Thyroid gland (tissue), 4 donors: ENCODE measurements around the gene PTPRN2.

Source experiments
- POLR2A ChIP-seq, 2 donors: fragments of 450-650 bp; IDR thresholded peaks; one replicate each; pipeline ENCODE4 v1.6.1; 2017; ENCODE audit warnings: antibody characterized with exemption in 2 of 2, mild to moderate bottlenecking in 2 of 2, moderate library complexity in 1 of 2
- TF ChIP-seq, protein P1 (sequence below), 6 experiments: fragments of 200-600 bp in 3 of 6; fragments of 450-650 bp in 3 of 6; sonication (generic) in 3 of 6; IDR thresholded peaks; one replicate each; pipeline ENCODE4 v1.5.1; 2016 to 2019; ENCODE audit warnings: antibody characterized with exemption in 6 of 6, mild to moderate bottlenecking in 2 of 6, inconsistent platforms in 1 of 6, moderate library complexity in 1 of 6

DNA sequence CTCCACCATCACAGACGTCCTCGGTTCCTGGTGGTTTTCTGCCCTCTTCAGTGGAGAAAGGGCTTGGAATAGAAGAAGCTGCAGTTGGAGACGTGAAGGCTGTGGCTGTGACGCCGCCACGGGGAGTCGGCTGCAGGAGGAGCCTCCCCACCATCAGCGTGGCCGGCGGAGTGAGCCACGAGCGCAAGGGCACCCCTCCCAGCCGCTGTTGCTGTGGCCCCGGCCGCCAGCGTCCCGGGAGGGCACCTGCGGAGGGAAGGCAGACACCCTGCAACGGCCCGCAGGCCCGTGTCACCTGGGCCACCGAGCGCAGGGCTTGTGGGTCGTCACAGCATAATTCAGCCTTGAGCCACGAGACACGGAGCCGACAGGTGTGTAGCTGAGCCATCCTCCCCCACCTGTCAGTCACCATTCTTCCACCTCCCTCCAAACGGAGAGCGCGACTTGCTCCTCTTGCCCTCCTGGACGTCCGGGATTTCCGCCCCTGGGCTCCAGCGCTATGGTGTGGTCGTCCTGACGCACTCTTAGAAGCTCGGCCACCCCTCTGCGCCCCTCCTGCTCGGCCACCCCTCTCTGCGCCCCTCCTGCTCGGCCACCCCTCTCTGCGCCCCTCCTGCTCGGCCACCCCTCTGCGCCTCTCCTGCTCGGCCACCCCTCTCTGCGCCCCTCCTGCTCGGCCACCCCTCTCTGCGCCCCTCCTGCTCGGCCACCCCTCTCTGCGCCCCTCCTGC lies 102.7 kb downstream of the PTPRN2 start:
- TF ChIP-seq, protein P1, sequence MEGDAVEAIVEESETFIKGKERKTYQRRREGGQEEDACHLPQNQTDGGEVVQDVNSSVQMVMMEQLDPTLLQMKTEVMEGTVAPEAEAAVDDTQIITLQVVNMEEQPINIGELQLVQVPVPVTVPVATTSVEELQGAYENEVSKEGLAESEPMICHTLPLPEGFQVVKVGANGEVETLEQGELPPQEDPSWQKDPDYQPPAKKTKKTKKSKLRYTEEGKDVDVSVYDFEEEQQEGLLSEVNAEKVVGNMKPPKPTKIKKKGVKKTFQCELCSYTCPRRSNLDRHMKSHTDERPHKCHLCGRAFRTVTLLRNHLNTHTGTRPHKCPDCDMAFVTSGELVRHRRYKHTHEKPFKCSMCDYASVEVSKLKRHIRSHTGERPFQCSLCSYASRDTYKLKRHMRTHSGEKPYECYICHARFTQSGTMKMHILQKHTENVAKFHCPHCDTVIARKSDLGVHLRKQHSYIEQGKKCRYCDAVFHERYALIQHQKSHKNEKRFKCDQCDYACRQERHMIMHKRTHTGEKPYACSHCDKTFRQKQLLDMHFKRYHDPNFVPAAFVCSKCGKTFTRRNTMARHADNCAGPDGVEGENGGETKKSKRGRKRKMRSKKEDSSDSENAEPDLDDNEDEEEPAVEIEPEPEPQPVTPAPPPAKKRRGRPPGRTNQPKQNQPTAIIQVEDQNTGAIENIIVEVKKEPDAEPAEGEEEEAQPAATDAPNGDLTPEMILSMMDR (IDR thresholded peaks at IDR 0.05) = no peak
- no peak for TF ChIP-seq POLR2A (IDR thresholded peaks at IDR 0.05)
